A549 treated with GW870086 at 1 μM for 4 hours (cell line): ENCODE measurements around the gene ASGR2. TPM values are rescaled to one million over a fixed set of nuclear protein-coding genes. Genes with fewer than 3 reads are reported as not detected.

Source experiments
- total RNA-seq: library from RNA; stranded (reverse); fragments of 200-300 nt; extraction: Qiagen RNA extraction; gene quantifications from 5 replicates; pipeline ENCODE4 v1.2.3, GENCODE V29; 2022; ENCODE audit warnings: low read depth

ASGR2 gene, protein sequence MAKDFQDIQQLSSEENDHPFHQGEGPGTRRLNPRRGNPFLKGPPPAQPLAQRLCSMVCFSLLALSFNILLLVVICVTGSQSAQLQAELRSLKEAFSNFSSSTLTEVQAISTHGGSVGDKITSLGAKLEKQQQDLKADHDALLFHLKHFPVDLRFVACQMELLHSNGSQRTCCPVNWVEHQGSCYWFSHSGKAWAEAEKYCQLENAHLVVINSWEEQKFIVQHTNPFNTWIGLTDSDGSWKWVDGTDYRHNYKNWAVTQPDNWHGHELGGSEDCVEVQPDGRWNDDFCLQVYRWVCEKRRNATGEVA
- 0.10 to 0.35 TPM in 2 of 5 replicates, not detected in the others for total RNA-seq

DNA sequence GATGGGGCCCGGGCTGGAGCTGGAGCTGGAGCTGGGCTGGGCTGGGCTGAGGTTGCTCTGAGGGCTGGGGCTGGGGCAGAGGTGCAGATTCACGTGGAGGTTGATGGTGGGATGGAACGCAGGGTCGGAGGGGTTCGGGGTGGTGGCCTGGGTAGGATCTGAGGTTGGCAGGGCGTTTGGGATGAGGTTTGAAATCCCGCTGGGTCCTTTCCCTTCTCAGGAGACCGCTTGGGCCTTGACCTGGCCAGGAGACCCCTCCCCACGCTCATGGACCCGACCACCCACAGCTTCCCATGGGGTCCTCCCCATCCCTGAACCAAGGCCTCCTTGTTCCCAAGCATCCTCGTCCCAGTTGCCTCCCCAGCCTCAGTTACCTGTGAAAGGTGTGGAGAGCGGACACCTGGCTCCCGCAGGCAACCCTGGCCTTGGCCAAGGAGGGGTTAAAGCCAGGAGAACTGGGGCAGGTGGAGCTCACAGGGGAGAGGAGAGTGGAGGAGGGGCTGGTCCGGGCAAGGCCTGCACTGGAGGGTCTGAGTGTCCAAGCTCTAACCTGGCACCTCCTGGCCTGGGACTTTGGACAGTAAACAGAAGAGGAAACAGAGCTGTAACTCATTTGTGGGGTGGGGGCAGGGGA, at the start of gene ASGR2:
Gene ASGR2 (minus strand): TSS at position 582 of the 634 bp plus-strand sequence. CDS start 582 bp downstream, outside the sequence.

DNA sequence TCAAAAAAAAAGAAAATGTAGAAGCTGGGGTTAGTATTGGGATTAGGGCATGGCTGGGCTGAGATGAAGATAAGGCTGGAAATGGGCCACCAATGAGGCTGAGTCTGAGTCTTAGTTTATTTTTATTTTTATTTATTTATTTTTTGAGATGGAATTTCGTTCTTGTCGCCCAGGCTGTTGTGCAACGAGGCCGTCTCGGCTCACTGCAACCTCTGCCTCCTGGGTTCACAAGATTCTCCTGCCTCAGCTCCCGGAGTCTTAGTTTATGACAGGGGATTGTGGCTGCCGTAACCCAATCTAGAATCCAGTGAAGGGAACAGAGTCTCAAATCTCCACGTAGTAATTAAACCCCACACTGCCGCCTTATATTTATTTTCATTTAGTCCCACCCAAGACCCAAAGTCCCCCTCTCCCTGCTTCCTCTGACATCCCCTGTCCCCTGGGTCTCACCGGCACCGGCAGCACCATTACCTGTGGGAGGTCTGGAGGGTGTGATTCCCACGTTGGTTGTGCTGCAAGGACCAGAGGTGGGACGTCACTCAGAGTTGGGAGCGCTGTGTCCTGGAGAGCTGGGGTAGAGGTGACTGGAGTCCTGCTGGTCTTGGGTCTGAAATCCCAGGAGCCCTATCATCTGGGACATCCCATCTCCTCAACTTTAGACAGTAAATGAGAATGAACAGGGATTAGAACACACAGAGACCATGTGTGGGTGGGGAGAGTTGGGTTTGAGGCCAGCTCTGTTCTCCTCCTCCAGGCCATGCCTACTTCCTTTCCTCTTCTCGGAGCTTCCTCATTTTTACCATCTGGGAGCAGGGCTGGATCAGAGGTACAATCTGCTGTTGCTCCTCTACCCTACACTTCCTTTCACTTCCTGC, 34.8 kb downstream of the ASGR2 start, which contains the start of gene CLEC10A:
Gene CLEC10A (minus strand): TSS at position 671 of the 875 bp plus-strand sequence. CDS start 1,439 bp downstream, outside the sequence.

Other genes starting within 250 kb of the ASGR2 start
- not detected in 5 replicates for gene ALOX12, start 118.8 kb downstream of the ASGR2 start, total RNA-seq
- gene RNASEK, start 102.2 kb downstream of the ASGR2 start, total RNA-seq = 431 to 509 TPM (median 449 TPM) in 5 replicates
- not detected in 5 replicates for gene BCL6B, start 91.8 kb downstream of the ASGR2 start, total RNA-seq
- 6.9 to 9.1 TPM (median 8.2 TPM) in 5 replicates for gene SLC16A13, start 78.8 kb downstream of the ASGR2 start, total RNA-seq
- gene SLC16A11, start 70.7 kb downstream of the ASGR2 start, total RNA-seq = not detected in 5 replicates
- not detected in 5 replicates for gene CLEC10A, start 34.6 kb downstream of the ASGR2 start, total RNA-seq
- 0.78 to 1.4 TPM (median 0.87 TPM) in 5 replicates for gene ASGR1, start 64.5 kb upstream of the ASGR2 start, total RNA-seq
- 4.8 to 8.2 TPM (median 6.7 TPM) in 5 replicates for gene DLG4, start 105.0 kb upstream of the ASGR2 start, total RNA-seq
- gene ACADVL, start 105.1 kb upstream of the ASGR2 start, total RNA-seq = 328 to 426 TPM (median 419 TPM) in 5 replicates
- gene DVL2, start 119.7 kb upstream of the ASGR2 start, total RNA-seq = 31.8 to 38.4 TPM (median 37.3 TPM) in 5 replicates
- gene PHF23, start 124.6 kb upstream of the ASGR2 start, total RNA-seq = 80.8 to 113 TPM (median 94.7 TPM) in 5 replicates
- 629 to 795 TPM (median 688 TPM) in 5 replicates for gene GABARAP, start 127.6 kb upstream of the ASGR2 start, total RNA-seq
- 209 to 247 TPM (median 236 TPM) in 5 replicates for gene CTDNEP1, start 136.9 kb upstream of the ASGR2 start, total RNA-seq
- 124 to 134 TPM (median 126 TPM) in 5 replicates for gene ELP5, start 137.4 kb upstream of the ASGR2 start, total RNA-seq
- 1.7 to 2.5 TPM (median 2.1 TPM) in 5 replicates for gene CLDN7, start 147.7 kb upstream of the ASGR2 start, total RNA-seq
- 0.17 to 0.64 TPM (median 0.45 TPM) in 5 replicates for gene SLC2A4, start 166.9 kb upstream of the ASGR2 start, total RNA-seq
- gene YBX2, start 179.8 kb upstream of the ASGR2 start, total RNA-seq = 0.22 to 0.91 TPM (median 0.52 TPM) in 5 replicates
- 1,622 to 1,789 TPM (median 1,677 TPM) in 5 replicates for gene EIF5A, start 192.8 kb upstream of the ASGR2 start, total RNA-seq
- 84.7 to 101 TPM (median 95.3 TPM) in 5 replicates for gene GPS2, start 200.5 kb upstream of the ASGR2 start, total RNA-seq
- 25.3 to 31.6 TPM (median 30.1 TPM) in 5 replicates for gene NEURL4, start 214.5 kb upstream of the ASGR2 start, total RNA-seq
- gene ACAP1, start 221.7 kb upstream of the ASGR2 start, total RNA-seq = 1.7 to 5.4 TPM (median 3.1 TPM) in 5 replicates
- 9.4 to 13.4 TPM (median 10.7 TPM) in 5 replicates for gene KCTD11, start 237.3 kb upstream of the ASGR2 start, total RNA-seq
- not detected in 5 replicates for gene TMEM95, start 240.3 kb upstream of the ASGR2 start, total RNA-seq